Stimulated activated CD8-positive, alpha-beta memory T cell treated with anti-CD3 and anti-CD28 coated beads, Interleukin-15, amount 100 ng/mL, for 24 hours (primary cell): Measurements from ENCODE around the gene SCFD2.
A peak's percentile ranks its signal among the peaks of the same experiment; 100 is the strongest.
"Not testable (repeated sequence)": the region's sequence is repeated elsewhere in the genome, so short reads cannot be mapped to it uniquely, and the experiment has no call there.

Source experiments
- DNase-seq: peaks from one replicate; pipeline ENCODE4 v3.0.0-alpha.2; 2020; ENCODE audit warnings: low read depth

The SCFD2 gene

DNA sequence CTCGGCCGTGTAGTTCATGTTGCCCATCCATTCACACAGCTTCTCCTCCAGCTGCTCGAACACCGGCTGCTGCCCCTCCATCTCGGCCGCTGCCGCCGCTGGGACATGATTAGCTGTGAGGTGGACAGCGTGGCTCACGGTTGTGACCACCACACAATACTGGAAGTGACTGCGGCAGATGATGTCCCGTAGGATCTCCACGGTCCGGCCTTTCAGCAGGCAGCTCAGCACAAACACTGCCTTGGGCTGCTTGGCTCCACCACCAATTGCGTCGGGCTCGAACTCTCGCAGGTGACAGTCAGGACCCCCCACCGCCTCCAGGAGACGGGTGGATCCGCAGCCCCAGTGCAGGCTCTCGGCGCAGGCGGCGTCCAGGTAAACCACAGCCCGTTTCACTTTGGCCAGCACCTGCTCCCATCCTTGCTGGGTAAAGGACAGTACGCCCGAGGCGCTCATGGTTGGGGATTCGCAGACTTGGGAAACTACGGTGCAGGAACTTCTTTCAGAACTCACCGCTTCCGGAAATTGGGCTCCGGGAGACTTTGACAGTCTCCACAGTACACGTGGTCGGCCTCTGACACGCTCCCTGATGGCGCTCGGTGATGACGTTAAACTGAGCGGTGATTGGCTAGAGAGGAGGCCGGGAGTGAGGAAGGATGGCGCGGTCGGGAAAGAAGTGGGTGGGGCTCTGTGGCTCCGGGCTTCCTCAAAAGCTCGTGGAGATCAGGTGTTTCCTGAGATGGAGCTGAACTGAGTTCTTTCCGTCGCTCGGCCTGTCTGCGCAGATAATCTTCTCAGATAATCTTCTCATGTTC is at the start of gene SCFD2:
Gene SCFD2, minus strand, starts transcription at position 576 of the 815 bp plus-strand sequence.
- peak; percentile 94 for DNase-seq

DNA sequence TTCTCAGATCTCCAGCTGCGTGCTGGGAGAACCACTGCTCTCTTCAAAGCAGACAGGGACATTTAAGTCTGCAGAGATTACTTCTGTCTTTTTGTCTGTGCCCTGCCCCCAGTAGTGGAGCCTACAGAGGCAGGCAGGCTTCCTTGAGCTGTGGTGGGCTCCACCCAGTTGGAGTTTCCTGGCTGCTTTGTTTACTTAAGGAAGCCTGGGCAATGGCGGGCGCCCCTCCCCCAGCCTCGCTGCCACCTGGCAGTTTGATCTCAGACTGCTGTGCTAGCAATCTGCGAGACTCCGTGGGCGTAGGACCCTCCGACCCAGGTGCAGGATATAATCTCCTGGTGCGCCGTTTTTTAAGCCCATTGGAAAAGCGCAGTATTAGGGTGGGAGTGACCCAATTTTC is 43.6 kb upstream of the SCFD2 start:
- DNase-seq, result not testable (repeated sequence)

DNA sequence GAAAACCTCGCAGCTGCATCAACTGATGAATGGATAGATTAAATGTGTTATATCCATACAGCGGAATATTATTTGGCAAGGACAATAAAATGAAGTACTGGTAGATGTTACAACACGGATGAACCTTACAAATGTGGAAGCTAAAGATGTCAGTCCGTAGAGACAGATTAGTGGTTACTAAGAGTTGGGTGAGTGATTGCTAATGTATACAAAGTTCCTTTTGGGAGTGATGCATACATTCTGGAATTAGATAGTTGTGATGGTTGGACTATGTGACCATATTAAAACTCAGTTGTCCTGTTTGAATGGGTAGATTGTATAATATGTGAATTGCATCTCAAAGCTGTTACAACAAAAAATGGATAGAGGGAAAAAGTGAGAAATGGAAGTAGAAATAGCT is 14.4 kb upstream of the SCFD2 start:
- DNase-seq, result no peak

DNA sequence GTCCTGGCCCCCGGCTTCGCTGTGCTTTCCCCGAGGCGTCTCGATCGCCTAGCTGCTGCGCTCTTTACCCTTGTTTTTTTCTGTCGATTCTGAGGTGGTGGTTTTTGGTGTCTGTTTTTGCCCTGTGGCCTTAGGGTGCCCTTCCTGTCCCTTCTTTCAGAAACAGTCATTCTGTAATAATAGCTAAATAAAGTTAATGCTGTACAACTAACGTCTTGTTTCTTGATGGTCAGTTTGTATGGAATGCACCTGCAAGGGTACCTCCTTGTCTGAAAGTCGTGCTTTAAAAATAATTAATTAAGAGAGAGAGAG is 12.3 kb upstream of the SCFD2 start:
- DNase-seq, result no peak

DNA sequence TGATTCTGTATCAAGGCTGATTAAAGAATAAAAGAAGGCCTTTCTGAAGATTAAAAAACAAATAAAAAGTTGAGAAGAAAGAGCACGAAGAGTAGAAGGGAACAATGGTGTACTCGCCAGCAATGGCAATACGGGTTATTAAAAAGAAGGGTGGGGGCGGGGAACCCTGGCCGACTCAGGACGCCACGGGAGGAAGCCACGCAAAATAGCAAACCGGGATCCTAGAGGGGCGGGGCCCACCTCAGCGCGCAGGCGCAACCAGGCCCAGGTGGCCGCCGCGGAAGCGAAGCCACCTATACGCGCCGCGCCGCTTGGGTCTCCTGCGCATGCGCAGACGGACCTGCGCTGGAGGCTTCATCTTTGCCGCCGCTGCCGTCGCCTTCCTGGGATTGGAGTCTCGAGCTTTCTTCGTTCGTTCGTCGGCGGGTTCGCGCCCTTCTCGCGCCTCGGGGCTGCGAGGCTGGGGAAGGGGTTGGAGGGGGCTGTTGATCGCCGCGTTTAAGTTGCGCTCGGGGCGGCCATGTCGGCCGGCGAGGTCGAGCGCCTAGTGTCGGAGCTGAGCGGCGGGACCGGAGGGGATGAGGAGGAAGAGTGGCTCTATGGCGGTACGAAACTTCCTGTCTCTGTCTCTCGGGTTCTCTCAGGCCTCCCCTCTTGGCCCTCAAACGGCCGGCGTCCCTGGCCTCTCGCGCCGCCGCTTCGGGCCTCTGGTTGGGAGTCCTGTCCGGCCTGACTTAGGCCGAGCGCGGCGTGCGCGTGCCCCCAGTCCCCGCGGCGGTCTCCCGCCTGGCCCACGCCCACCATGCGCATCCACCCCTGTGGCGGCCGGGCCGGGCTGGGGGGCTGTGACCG is 11.7 kb upstream of the SCFD2 start, which contains the start of gene FIP1L1:
Gene FIP1L1, plus strand, starts transcription at position 323 of the 852 bp plus-strand sequence. Its CDS starts 198 bp downstream, at position 521.
- peak; percentile 94 for DNase-seq

DNA sequence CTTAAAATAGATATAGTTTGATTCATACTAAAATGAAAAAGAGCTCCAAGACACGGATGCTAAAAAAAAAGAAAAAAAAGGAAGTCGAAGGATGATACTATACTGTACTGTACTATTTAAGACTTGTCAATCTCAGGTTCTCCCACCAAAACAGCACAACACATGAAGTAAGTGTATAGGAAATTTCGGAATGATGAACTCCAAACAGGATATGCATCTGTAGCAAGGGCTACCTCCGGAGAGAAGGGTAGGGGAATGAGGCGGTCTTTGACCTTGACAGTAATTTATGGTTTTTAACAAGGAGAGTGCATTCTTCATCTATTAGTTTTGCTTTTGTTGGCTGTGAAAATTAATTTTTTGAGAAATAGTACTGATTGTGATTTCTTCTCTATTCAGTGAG is 11.0 kb upstream of the SCFD2 start:
- DNase-seq, result no peak

DNA sequence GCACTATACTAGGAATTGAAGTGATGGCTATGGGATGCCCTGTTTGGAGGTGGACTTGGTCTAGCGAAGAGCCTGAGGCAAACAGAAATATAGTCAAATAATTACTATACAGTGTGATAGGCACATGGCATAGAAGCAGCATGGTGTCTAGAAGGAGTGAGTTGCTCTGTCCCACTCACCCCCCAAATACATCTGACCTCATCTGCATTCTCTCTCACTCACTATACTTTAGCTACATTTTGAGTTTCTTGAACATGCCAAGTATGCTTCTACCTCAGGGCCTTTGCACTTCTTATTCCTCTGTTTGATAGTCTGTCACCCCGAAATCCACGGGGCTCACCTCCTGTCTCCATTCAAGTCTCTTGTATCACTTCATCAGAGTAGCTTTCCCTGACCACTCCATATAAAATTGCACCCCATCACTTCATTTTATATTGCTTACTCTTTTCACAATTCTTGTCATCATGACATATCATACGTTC is 9.0 kb upstream of the SCFD2 start:
- no peak for DNase-seq

DNA sequence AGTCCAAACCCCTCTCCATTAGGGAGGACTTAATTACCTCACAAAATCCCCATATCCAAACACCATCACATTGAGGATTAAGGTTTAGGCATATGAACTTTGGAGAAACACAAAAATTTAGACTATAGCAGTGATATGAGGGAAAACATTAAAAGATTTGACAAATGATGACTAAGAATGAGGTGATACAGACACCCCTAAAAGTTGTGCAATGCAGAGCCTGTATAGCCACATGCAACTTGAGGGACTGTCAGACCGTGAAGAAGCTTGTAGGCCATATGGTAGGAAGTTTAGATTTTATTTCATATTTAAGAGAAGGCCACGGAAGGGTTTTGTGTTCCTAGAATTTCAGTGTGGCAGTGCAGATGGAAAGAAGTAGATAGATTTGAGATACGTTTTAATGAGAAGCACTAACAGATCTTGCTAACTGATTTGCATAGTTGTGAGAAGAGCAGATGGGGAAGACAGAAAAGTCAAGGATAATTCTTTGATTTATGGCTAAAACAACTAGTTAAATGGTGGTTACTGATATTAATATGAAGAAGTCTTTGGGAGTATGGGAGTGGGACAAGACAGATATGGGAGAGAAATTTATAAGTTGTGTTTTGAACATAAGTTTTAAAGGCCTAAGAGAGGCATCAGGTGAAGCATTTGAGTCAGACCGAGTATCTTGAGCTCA is 6.1 kb upstream of the SCFD2 start:
- no peak for DNase-seq

DNA sequence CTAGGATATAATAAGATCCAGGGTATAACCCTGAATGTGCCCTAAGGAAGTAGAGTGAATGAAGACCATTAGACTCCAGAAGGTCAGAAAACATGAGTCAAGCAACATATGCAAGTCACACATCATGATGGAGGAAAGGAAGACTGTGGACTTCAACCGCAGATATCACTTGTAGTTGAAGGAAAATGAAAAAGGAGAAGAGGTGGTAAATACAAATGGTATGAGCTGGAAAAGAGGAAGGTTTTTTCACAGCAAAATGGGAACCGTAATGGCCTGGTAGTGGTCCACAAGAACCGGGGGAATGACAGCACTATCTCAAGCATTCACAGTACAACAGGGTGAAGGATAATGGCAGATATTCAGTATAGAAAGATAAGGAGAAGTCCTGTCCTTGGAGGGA is 5.2 kb upstream of the SCFD2 start:
- no peak for DNase-seq

DNA sequence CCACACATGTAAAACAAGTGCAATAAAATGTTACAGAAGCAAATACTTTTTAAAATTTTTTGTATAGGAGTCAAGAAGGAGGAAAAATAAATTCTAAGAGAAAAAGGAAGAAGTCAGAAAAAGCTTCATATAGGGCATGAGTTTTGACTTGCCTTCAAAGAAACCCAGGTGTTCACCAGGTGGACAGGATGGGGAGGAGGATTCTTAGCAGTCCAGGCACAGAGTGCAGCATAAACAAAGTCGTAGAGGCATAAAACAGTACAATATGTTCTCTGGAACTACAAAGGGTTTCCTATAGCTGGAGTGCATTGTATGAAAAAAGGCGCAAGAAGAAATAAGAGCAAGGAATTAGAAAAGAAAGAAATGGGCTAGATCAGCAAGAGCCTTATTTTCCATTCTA is 1.9 kb upstream of the SCFD2 start:
- no peak for DNase-seq

DNA sequence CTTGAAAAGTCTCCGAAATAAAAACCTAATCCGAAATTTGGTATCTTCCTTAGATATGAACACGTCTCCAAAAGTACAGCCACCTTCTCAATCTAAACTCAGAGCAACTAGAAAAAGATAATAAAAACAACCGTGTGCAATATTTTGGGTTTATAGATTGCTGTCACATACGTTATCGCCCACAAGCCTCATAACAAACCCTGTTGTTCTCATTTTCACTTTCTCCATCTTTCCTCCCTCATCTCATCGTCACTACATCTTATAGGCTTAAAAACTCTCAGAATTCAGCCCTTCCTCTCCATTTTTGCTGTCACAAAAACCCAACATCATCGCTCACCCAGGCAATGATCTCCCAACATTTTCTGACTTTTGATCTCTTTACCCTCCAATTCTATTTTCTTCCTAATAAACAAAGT is 448 bp upstream of the SCFD2 start:
- DNase-seq, result no peak

DNA sequence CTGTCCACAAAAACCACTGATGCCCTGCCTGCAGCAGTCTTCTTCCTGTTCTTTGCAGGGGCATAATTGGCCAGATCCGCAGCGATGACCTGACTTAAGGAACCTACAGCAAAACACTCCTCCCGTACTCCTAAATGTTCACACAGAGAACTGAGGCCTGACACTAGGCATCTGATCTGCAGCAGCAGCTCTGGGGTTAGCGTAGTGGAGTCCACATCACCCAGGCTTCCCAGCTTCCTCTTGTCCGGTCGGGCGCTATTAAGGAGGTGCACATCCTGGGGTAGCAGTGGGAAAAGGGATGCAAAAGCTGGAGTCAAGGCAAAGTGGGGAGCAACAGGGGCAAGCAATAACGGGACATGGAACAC is 758 bp downstream of the SCFD2 start:
- no peak for DNase-seq

DNA sequence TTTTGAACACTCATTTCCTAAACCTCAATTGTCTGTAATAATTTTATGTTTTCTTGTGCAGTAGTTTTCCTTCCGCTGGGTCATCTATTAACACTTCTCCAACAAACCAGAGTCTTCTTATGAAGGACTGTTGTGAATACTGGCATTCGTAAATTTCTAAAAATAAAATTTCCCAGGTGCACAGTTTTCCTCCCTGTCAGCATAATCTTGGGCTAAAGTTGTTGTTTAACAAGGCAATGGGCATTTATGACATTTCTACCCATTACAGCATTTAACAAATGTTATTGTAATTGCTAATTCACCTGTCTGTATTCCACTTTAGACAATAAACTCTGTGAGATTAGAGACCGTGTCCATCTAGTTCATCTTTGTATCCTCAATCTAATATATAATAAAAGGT is 1.2 kb downstream of the SCFD2 start:
- DNase-seq, result no peak

DNA sequence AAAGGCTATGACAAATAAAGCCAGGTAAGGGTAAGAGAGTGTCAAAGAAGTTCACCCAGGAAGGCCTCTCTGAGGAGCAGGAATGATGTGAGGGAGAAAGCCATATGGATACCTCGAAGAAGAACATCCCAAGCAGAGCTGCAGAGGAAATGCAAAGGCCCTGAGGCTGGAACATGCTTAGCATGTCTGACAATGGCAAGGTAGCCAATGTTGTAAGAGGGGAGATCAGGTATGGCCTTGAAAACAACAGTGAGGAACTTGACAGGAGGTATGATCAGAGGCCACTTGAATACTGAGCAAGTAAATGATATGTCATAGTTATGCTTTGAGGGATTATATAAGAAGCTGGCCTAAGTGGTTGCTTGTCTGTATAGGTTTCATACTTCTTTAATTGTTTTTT is 3.8 kb downstream of the SCFD2 start:
- DNase-seq, result no peak

DNA sequence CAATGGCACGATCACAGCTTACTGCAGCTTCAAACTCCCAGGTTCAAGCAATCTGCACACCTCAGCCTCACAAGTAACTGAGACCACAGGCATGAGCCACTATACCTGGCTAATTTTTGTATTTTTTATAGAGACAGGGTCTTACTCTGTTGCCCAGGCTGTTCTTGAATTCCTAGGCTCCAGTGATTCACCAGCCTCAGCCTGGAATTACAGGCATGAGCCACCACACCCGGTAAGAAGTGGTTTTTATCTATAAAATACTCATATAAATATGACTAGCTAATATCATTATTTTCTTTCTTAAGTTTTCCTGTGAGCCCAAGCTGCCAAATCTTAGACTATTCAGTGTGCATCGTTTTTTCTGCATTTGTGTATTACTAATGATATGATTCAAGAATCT is 4.4 kb downstream of the SCFD2 start:
- no peak for DNase-seq

DNA sequence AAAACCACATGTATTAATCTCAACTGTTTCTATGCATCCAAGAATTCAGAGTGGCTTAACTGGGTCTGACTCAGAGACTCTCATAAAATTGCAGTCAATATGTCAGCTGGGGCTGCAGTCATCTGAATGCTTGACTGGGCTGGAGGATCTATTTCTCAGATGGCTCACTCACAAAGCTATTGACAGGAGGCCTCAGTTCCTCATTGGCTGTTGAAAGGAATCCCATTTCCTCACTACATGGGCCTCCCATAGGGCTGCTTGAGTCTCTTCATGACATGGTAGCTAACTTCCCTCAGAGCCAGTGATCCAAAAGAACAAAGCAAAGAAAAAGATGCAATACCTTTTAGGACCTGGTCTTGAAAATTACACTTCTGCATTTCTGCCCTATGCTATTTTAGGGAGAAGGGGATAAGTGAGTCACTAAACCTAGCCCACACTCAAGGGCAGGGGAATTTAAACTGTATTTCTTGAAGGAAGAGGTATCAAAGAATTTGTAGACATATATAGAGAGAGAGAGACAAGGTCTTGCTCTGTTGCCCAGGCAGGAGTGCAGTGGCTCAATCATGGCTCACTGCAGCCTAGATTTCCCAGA is 9.8 kb downstream of the SCFD2 start:
- DNase-seq, result no peak

DNA sequence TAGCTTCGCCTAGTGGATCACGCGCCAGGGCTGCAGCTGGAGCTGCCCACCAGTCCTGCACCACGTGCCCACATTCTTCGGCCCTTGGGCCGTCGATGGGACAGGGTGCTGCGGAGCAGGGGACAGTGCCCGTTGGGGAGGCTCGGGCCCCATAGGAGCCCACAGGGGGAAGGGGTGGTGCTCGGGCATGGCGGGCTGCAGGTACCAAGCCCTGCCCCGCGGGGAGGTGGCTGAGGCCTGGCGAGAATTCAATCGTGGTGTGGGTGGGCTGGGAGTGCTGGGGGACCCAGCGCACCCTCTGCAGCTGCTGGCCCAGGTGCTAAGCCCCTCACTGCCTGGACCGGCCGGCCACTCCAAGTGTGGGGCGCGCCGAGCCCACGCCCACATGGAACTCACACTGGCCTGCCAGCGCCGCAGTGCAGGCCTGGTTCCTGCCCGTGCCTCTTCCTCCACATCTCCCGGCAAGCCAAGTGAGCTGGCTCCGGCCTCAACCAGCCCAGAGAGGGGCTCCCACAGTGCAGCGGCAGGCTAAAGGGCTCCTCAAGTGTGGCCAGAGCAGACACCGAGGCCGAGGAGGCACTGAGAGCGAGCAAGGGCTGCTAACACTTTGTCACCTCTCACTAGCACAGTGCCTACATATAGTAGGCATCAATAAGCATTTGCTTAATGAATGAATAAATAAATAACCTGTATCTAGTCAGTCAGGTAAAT is 11.7 kb downstream of the SCFD2 start:
- DNase-seq, result no peak

DNA sequence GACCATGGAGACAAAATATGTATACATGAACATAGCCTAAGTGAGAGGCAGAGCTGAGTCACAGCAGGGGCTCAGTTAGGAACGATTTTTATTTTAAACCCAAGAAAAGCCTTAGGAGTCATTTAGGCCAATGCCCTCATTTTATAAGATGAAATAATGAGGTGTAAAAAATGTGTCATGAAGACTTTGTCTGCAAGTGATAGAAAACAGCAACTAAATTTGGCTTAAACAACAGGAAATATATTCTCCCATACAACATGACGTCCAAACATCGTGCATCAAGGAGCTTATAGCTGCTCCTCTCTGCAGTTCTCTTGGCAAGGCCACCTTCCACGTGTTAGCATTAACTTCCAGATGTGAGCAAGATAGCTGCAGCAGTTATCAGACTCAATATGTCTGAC is 16.8 kb downstream of the SCFD2 start:
- DNase-seq, result no peak

DNA sequence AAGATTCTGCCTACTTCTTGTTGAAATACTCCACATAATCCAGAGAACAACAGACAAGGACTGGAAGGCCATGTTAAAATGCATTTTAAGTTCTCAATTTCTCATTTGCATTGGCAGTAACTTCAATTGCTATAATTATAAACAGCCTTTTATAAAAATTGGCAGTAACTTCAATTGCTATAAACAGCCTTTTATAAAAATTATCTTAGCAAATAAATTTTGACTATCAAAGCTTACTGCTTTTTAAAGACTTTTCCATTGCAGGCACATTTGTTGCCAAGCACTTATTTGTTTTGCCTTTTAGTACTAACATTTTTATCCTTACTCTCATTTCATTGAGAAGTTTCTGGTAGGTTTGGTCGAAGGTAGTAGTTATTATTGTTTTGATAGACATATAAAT is 17.8 kb downstream of the SCFD2 start:
- no peak for DNase-seq

DNA sequence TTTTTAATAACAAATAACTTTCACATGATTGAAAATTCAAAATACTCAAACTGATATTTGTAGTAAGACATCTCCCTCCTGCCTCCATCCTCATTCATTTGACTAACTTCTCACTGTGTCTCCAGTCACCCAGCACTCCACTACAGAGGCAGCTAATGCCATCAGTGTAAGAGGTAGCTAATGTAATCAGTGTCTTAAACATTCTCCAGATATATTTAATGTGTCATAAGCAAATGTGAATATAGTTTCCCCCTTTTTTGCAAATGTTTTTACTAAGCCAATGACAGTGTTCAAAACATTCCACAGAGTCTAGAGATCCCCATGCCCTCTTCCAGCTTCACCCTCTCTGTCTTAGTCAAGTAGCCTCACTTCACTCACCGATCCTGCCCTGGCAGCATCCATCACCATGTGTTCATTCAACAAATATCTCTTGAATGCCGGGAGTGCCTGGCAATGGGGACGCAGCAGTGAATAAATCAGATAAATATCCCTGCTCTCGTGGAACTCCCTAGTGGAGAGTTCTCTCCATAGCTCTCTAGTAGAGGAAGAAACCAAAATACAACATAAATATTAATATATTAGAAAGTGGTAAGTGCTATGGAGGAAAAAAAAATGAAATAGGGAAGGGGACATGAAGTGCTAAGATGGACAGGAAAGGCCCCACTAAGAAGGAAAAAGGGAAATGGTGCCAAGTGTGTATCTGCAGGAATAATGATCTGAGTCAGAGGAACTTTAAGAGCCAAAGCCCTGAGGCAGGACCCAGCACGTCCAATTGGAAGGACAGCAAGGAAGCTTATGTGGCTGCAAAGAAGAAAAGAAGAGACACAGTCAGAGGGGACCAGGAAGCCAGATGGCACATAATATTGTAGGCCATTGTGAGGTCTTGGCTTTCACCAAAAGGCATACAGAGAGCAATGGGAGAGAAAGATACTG is 18.7 kb downstream of the SCFD2 start:
- no peak for DNase-seq

DNA sequence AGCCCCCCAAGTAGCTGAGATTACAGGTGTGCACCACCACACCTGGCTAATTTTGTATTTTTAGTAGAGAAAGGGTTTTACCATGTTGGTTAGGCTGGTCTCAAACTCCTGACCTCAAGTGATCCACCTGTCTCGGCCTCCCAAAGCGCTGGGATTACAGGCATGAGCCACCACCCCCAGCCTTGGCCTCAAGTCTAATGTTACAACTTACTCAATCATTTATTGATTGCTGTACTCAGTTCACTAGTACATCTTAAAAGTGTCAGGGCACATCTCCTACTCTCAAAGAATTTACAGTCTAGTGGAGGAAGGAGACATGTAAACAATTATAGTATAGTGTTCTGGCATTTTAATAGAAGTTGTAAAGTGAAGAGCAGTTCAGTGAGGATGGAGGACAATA is 19.5 kb downstream of the SCFD2 start:
- not testable (repeated sequence) for DNase-seq
